K562 (cell line): Measurements from ENCODE around the gene PKIB. TPM values are rescaled to one million over a fixed set of nuclear protein-coding genes. Genes with fewer than 3 reads are reported as not detected.

Experiments used
- ATAC-seq: fragments of 200-7000 bp; cut with Tn5 transposase; 3 replicates; pipeline ENCODE4 v1.9.1; 2020; ENCODE audit warnings: moderate library complexity
- BruUV-seq: library from RNA; stranded (reverse); fragments of 400-500 nt; replicated peaks from 2 replicates; lab custom pipeline; 2021; lab: Mats Ljungman, UMichigan
- CTCF ChIA-PET: fragments of 300-600 bp; formaldehyde crosslinking; extraction: SDS; loops from one replicate; lab custom pipeline; 2021; ENCODE audit warnings: low intra/inter-chr PET ratio; lab: Yijun Ruan, JAX
- POLR2A ChIA-PET: fragments of 300-600, 350-650 bp; sonication (Branson Sonifier 250); formaldehyde crosslinking; extraction: SDS; loops from one replicate; lab custom pipeline; 2021; ENCODE audit warnings: antibody characterized with exemption, inconsistent platforms; lab: Yijun Ruan, JAX
- DNase-seq, 4 experiments: peaks; one replicate each; pipeline versions ENCODE4 v3.0.0 to v3.0.0-alpha.2; 2011 to 2018; ENCODE audit warnings: low spot score in 3 of 4, mixed read lengths in 3 of 4; ENCODE audit errors: extremely low read depth in 1 of 4
- FAIRE-seq: peaks from 2 replicates; lab custom pipeline; 2011; peaks lifted over from hg19 to GRCh38; lab: Jason Lieb, UNC
- H2AFZ ChIP-seq: 2 replicates; pipeline ENCODE4 v1.6.0; 2011; ENCODE audit warnings: low read depth, low read length, control low read depth, inconsistent platforms
- H3K27ac ChIP-seq: fragments of 200-600 bp; 3 replicates; pipeline ENCODE4 v1.8.0; 2011; ENCODE audit warnings: low read depth, mild to moderate bottlenecking, control low read depth, inconsistent platforms, low read length, moderate library complexity, mixed read lengths; ENCODE audit errors: extremely low read depth
- H3K27me3 ChIP-seq, 2 experiments: fragments of 300-600 bp in 1 of 2; 2 replicates in 1 of 2; 3 replicates in 1 of 2; pipeline versions ENCODE4 v1.6.0 to v1.8.0; 2011; ENCODE audit warnings: inconsistent platforms in 2 of 2, low read length in 2 of 2, mild to moderate bottlenecking in 1 of 2, mixed read lengths in 1 of 2, moderate library complexity in 1 of 2; ENCODE audit not compliant: control insufficient read depth in 2 of 2, insufficient read depth in 2 of 2
- H3K36me3 ChIP-seq: fragments of 300-600 bp; 3 replicates; pipeline ENCODE4 v1.8.0; 2011; ENCODE audit warnings: mild to moderate bottlenecking, low read length, inconsistent platforms; ENCODE audit not compliant: control insufficient read depth, insufficient read depth
- H3K4me1 ChIP-seq, 2 experiments: fragments of 200-600 bp in 1 of 2; replicated peaks in 1 of 2; 2 replicates in 1 of 2; 3 replicates in 1 of 2; pipeline versions ENCODE4 v1.5.1 to v1.8.0; 2011; ENCODE audit warnings: inconsistent platforms in 2 of 2, low read length in 2 of 2, mild to moderate bottlenecking in 1 of 2, mixed read lengths in 1 of 2, moderate library complexity in 1 of 2; ENCODE audit not compliant: control insufficient read depth in 2 of 2, insufficient read depth in 2 of 2
- H3K4me2 ChIP-seq: 2 replicates; pipeline ENCODE4 v1.6.1; 2011; ENCODE audit warnings: low read length, control low read depth, inconsistent platforms, mixed read lengths; ENCODE audit not compliant: insufficient read depth
- H3K4me3 ChIP-seq: fragments of 200-600 bp; sonication (generic), shearing (Covaris generic); 2 replicates; pipeline ENCODE4 v1.5.1; 2016; ENCODE audit warnings: control low read depth, inconsistent platforms
- H3K79me2 ChIP-seq: fragments of 200-600 bp; 3 replicates; pipeline ENCODE4 v1.8.0; 2011; ENCODE audit warnings: low read length, inconsistent platforms; ENCODE audit not compliant: control insufficient read depth, insufficient read depth
- H3K9ac ChIP-seq, 2 experiments: 2 replicates each; pipeline versions ENCODE4 v1.6.0 to v1.6.1; 2011; ENCODE audit warnings: low read depth in 2 of 2, low read length in 2 of 2, control low read depth in 1 of 2, inconsistent platforms in 1 of 2, mild to moderate bottlenecking in 1 of 2, mixed read lengths in 1 of 2; ENCODE audit not compliant: insufficient read depth in 1 of 2
- H3K9me1 ChIP-seq: one replicate; pipeline ENCODE4 v1.6.0; 2011; ENCODE audit warnings: inconsistent platforms, mild to moderate bottlenecking, low read length, moderate library complexity; ENCODE audit not compliant: control insufficient read depth, insufficient read depth
- H3K9me3 ChIP-seq: replicated peaks from 2 replicates; pipeline ENCODE4 v1.5.1; 2011; ENCODE audit warnings: low read depth, low read length, inconsistent platforms; ENCODE audit not compliant: control insufficient read depth, insufficient read depth
- H4K20me1 ChIP-seq: replicated peaks from 2 replicates; pipeline ENCODE4 v1.6.1; 2011; ENCODE audit warnings: low read length, inconsistent platforms, mixed read lengths; ENCODE audit not compliant: control insufficient read depth, insufficient read depth
- REST ChIP-seq, 2 experiments: fragments of 450-650 bp; formaldehyde crosslinking in 1 of 2; IDR thresholded peaks; 2 replicates each; pipeline versions ENCODE4 v1.4.0 to v1.6.1; 2014 to 2020; ENCODE audit warnings: mild to moderate bottlenecking in 2 of 2, borderline replicate concordance in 1 of 2, low read depth in 1 of 2
- RNF2 ChIP-seq: sonication (generic); IDR thresholded peaks from 2 replicates; pipeline ENCODE4 v1.6.1; 2016
- ZNF717 ChIP-seq: fragments of 250-450 bp; sonication (Bioruptor Pico); IDR thresholded peaks from 2 replicates; pipeline ENCODE4 v1.5.0; 2021
- WGBS: fragments of 100-300 bp; shearing (Covaris generic); methylation state at CpG from one replicate; pipeline ENCODE4 v1.1.6; 2016; ENCODE audit warnings: low coverage, mixed read lengths; ENCODE audit not compliant: insufficient coverage; ENCODE audit errors: missing lambda C conversion rate; 5-methylcytosine and 5-hydroxymethylcytosine counted together
- in situ Hi-C: fragments of 300-500 bp; cut with MboI; formaldehyde crosslinking; loops from 4 replicates; pipeline ENCODE4 v1.15.0; 2018; ENCODE audit warnings: inconsistent platforms, mixed read lengths
- intact Hi-C: fragments of 100-400 bp; cut with micrococcal nuclease; formaldehyde crosslinking; loops from 2 replicates; pipeline ENCODE4 v1.14.2; 2022
- polyA plus RNA-seq, 8 experiments: library from polyadenylated mRNA; depleted of rRNA in 4 of 8; stranded (reverse) in 5 of 8; unstranded in 3 of 8; fragments of >200 nt; fragmentation: Nextera tagmentation in 2 of 8; fragmentation: Illumina TruSeq in 1 of 8; extraction: Ambion mirVana in 2 of 8; extraction: Trizol in 1 of 8; gene quantifications; 2 replicates each; pipeline versions ENCODE4 v1.2.1 to v1.2.3, GENCODE V29; 2011 to 2014; ENCODE audit warnings: inconsistent platforms in 1 of 8, missing spikeins in 1 of 8
- total RNA-seq, 7 experiments: library from RNA; depleted of rRNA in 6 of 7; stranded (reverse); fragments of >200 nt in 6 of 7; fragmentation: Illumina TruSeq in 2 of 7; extraction: Trizol in 2 of 7; gene quantifications; 2 replicates each; pipeline versions ENCODE4 v1.2.1 to v1.2.3, GENCODE V29; 2011 to 2021; ENCODE audit warnings: low replicate concordance in 1 of 7

PKIB gene
- total and polyA plus RNA-seq, 9 of the 15 experiments (the other 6 are each of a cell fraction or from before 2014, with no cell fraction given) = 14.8 to 37.5 (median 27.4) TPM

- no peaks in the 10 kb centered on the region for H3K36me3 ChIP-seq
- H3K9ac ChIP-seq = no peak overlapping the region
- no peaks in the 10 kb centered on the region for H3K79me2 ChIP-seq
- no peaks in the 10 kb centered on the region for H4K20me1 ChIP-seq
- no peak for ATAC-seq
- H2AFZ ChIP-seq = no peak overlapping the region
- POLR2A ChIA-PET = no interaction called here
- in situ Hi-C loops = no loop called here
- WGBS = 50% methylated on average over 1 of the region's 1 CpG
- no TSS peak for BruUV-seq
- H3K4me2 ChIP-seq = no peak overlapping the region
- no peak overlapping the region for H3K27ac ChIP-seq
- CTCF ChIA-PET = no interaction called here
- H3K27me3 ChIP-seq = no peaks in the 10 kb centered on the region
- no peaks in the 10 kb centered on the region for H3K4me1 ChIP-seq
- H3K4me3 ChIP-seq = no peak overlapping the region
- FAIRE-seq = no peak
- intact Hi-C loops = no loop called here
- no peaks in the 10 kb centered on the region for H3K9me3 ChIP-seq
- no peaks in the 10 kb centered on the region for H3K9me1 ChIP-seq
- no peak for DNase-seq
- TF ChIP-seq ZNF717 (CRISPR knock-in tag) (no peak), RNF2 (no peak), REST (IDR thresholded peaks at IDR 0.05; ENCODE audit: borderline replicate concordance) (no peak), REST (CRISPR knock-in tag; IDR thresholded peaks at IDR 0.05; ENCODE audit: low read depth) (no peak)
These were observed 47.4 kb downstream of the PKIB start for GRCh38 chr6:122657601-122658000.
